ENCODE data around the gene PRKN. TPM values are rescaled to one million over a fixed set of nuclear protein-coding genes. Genes with fewer than 3 reads are reported as not detected.

Gene PRKN
- total RNA-seq, 2 experiments from 2014 or later, result 0.63 TPM; not detected in 1

DNA sequence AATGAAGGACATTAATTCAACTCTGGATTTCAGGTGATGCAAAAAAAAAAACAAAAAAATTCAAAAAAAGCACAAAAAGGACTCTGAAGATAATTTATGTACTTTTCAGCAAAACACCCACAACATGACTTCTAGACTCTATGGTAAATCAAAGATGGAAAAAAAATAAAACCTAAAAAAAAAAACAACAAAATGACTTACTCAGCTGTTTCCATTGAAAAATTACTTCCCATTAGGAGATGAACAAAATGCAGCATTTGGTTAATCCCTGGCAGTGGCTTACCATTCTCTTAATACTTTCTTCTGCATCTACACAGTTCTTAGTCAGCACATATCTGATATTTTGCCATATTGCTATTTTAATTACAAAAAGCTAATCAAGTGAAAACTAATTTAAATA is 572.6 kb downstream of the PRKN start:
- DNase-seq (no peak), ATAC-seq (no peak)
- Mint-ChIP-seq H3K4me1 (ENCODE audit: low read depth) (no peaks in the 10 kb centered on the region), H3K4me3 (no peak overlapping the region), H3K27ac (no peak overlapping the region), H3K36me3 (ENCODE audit: low read depth) (no peaks in the 10 kb centered on the region), H3K27me3 (ENCODE audit: low read depth) (no peaks in the 10 kb centered on the region), H3K9me3 (ENCODE audit: insufficient read depth) (peaks cover 5% of the 10 kb centered on the region)
- ChIA-PET POLR2A (no interaction called here), CTCF (no interaction called here)

DNA sequence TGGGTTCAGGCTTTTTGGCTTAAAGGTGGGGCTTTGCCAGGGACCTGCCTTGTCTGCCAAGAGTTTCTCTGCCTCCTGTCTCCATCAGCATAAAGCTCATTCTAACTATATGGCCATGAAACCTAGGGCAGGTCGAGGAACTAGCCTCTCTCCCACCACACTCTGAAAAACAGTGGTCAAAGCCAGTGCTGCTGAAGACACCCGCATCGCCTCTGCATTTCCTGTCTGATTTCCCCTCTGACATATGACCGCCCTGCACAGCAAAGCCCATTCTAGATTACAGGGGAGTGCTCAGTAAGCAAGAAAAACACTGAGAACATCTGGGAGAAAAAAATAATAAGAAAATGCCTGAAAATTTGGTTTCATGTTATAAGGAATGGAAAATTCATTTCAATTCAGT is 573.6 kb downstream of the PRKN start:
- ChIA-PET CTCF (no interaction called here), POLR2A (no interaction called here)

DNA sequence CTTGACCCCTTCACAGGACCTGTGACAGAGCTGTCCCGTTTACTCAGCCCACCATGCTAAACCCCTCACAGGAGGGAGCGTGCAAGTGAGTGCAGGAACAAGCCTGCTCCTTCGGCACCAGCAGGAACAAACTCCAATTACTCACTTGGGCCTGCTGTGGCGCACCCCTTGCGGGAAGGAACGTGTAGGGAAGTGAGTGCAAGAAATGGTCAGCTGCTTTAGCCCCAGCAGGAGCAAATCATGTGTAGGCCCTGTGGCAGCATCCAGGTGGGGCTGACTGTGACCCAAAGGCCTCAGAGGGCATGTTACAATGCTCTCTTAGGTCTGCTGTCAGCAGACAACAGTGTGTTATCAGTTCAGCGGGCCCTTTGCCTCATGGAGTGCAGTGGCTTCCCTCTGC is 574.4 kb downstream of the PRKN start:
- no peaks in the 10 kb centered on the region for H3K4me1 Mint-ChIP-seq (ENCODE audit: low read depth)
- peaks cover 5% of the 10 kb centered on the region for H3K9me3 Mint-ChIP-seq (ENCODE audit: insufficient read depth)
- no peak overlapping the region for H3K4me3 Mint-ChIP-seq
- H3K27ac Mint-ChIP-seq, result no peak overlapping the region
- no peaks in the 10 kb centered on the region for H3K36me3 Mint-ChIP-seq (ENCODE audit: low read depth)
- ATAC-seq, result no peak
- CTCF ChIA-PET, result no interaction called here
- DNase-seq, result no peak
- no peaks in the 10 kb centered on the region for H3K27me3 Mint-ChIP-seq (ENCODE audit: low read depth)
- POLR2A ChIA-PET, result no interaction called here

More for the DNA sequence above, 573.6 kb downstream of the PRKN start:
- no peak overlapping the region for H3K4me3 Mint-ChIP-seq
- no peak for DNase-seq
- H3K4me1 Mint-ChIP-seq (ENCODE audit: low read depth), result no peaks in the 10 kb centered on the region
- H3K27me3 Mint-ChIP-seq (ENCODE audit: low read depth), result no peaks in the 10 kb centered on the region
- no peak for ATAC-seq
- H3K9me3 Mint-ChIP-seq (ENCODE audit: insufficient read depth), result peaks cover 5% of the 10 kb centered on the region
- H3K27ac Mint-ChIP-seq, result no peak overlapping the region
- H3K36me3 Mint-ChIP-seq (ENCODE audit: low read depth), result no peaks in the 10 kb centered on the region

DNA sequence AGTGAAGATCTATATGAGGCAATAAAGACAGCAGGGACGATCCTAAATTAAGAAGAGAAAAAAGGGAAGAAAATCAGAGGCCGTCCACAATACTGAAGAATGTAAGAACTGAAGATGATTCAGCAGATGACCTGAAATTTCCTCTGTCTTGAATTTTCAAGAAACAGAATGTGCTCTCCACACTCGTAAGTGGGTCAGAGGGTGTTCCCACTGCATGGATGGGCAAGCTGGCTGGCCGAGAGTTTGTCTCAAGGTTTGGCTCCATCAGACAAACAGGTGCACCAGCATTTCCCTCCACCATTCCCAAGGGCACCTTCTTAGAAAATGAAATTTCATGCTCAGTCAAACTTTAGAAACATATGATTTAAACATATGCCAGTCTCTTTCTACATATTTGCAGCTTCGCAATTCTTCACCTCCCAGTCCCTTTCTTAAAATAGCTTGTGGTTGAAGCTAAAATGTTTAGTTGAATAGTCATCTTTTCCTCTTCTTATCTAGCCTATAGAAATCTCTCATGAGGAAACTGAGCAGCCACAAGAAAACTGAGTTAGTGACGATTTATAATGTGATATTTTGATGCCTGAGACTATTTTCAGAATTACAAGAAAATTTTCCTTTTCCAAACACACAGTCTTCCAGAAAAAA is 576.4 kb downstream of the PRKN start:
- ATAC-seq, result no peak

DNA sequence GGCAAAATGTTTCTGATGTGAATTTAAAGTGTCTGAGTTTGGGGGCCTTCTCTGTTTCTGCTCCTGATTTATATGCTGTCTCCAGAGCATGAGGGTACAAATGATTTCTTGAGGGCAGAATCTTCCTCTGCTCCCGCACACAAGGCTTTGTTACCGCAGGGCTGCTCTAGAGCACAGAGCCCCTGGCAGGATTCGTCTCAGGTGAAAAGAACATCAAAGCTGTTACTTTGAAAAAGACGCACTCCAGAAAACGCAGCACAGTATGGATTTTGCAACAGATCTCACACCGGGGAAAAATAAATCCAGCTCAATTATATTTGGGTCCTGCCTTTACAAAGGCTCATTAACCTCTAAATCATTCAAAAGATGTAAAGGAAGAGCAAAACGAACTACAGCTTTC is 577.3 kb downstream of the PRKN start:
- H3K9me3 Mint-ChIP-seq (ENCODE audit: insufficient read depth), result peaks cover 5% of the 10 kb centered on the region
- CTCF ChIA-PET, result no interaction called here

More for the DNA sequence above, 576.4 kb downstream of the PRKN start:
- POLR2A ChIA-PET, result no interaction called here
- Mint-ChIP-seq H3K36me3 (ENCODE audit: low read depth) (no peaks in the 10 kb centered on the region), H3K9me3 (ENCODE audit: insufficient read depth) (peaks cover 5% of the 10 kb centered on the region), H3K27me3 (ENCODE audit: low read depth) (no peaks in the 10 kb centered on the region), H3K4me3 (no peak overlapping the region), H3K4me1 (ENCODE audit: low read depth) (no peaks in the 10 kb centered on the region), H3K27ac (no peak overlapping the region)
- DNase-seq, result no peak
- CTCF ChIA-PET, result no interaction called here

DNA sequence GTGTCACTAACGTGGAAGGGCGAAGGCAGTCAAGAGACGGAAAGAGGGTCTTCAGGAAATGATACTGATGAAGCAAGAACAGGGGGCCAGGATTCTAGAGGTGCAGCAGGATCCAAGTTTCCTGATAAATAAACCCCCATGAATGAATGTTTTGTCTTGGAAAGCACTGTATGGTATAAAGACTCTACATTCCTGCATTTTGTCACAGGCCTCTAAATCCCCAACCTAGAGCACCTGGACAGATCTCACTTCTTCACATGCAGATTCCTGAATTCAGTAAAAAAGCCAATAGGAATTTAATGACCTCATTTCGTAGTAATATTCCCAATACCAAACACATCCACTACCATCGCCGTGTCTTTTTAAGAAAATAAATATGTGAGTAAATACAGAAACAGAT is 577.8 kb downstream of the PRKN start:
- Mint-ChIP-seq H3K9me3 (ENCODE audit: insufficient read depth) (peaks cover 5% of the 10 kb centered on the region), H3K27ac (no peak overlapping the region), H3K36me3 (ENCODE audit: low read depth) (no peaks in the 10 kb centered on the region), H3K27me3 (ENCODE audit: low read depth) (no peaks in the 10 kb centered on the region), H3K4me3 (no peak overlapping the region), H3K4me1 (ENCODE audit: low read depth) (no peaks in the 10 kb centered on the region)
- CTCF ChIA-PET, result no interaction called here
- POLR2A ChIA-PET, result no interaction called here
- DNase-seq (no peak), ATAC-seq (no peak)

More for the DNA sequence above, 577.3 kb downstream of the PRKN start:
- H3K27ac Mint-ChIP-seq, result no peak overlapping the region
- no peaks in the 10 kb centered on the region for H3K36me3 Mint-ChIP-seq (ENCODE audit: low read depth)
- DNase-seq, result no peak
- POLR2A ChIA-PET, result no interaction called here
- ATAC-seq, result no peak
- H3K4me3 Mint-ChIP-seq, result no peak overlapping the region
- no peaks in the 10 kb centered on the region for H3K27me3 Mint-ChIP-seq (ENCODE audit: low read depth)
- H3K4me1 Mint-ChIP-seq (ENCODE audit: low read depth), result no peaks in the 10 kb centered on the region

DNA sequence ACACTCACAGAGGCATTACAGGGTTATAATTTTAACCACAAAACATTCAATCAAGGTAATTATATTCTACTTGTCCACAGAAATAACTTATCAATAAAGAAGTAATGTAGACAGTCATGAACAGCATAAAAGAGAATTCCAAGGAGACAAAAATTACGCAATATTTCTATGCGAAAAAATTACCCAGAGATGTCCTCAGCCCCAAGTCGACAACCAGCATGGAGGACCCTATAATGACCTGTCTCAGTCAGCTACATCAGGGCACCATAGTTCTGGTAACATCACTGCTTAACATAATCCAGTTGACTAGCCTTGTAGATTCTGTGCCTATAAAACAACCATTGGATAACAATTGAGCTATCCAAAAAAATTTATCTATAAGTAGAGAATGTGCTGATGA is 579.8 kb downstream of the PRKN start:
- CTCF ChIA-PET, result no interaction called here
- H3K36me3 Mint-ChIP-seq (ENCODE audit: low read depth), result no peaks in the 10 kb centered on the region
- H3K4me3 Mint-ChIP-seq, result no peak overlapping the region
- no peaks in the 10 kb centered on the region for H3K27me3 Mint-ChIP-seq (ENCODE audit: low read depth)
- no peaks in the 10 kb centered on the region for H3K4me1 Mint-ChIP-seq (ENCODE audit: low read depth)
- ATAC-seq (no peak), DNase-seq (no peak)
- peaks cover 9% of the 10 kb centered on the region for H3K9me3 Mint-ChIP-seq (ENCODE audit: insufficient read depth)
- no peak overlapping the region for H3K27ac Mint-ChIP-seq
- POLR2A ChIA-PET, result no interaction called here

DNA sequence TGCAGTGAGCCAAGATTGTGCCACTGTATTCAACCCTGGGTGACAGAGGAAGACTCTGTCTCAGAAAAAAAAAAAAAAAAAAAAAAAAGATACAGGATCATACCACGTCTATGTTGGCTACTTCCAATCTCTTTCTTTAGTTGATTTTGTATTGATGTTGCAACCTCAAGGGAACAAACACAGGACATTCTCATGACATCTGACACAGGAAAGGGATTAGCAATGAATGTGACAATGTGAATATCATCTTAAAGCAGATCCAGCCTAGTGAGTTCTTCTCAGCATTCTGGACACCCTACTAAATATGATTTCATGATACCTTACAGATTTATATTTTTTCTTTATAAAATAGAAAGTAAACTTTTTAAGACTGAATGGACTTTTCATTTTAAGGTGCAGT is 580.3 kb downstream of the PRKN start:
- ATAC-seq (no peak), DNase-seq (no peak)
- Mint-ChIP-seq H3K4me1 (ENCODE audit: low read depth) (no peaks in the 10 kb centered on the region), H3K27me3 (ENCODE audit: low read depth) (no peaks in the 10 kb centered on the region), H3K9me3 (ENCODE audit: insufficient read depth) (peaks cover 9% of the 10 kb centered on the region), H3K27ac (no peak overlapping the region), H3K36me3 (ENCODE audit: low read depth) (no peaks in the 10 kb centered on the region), H3K4me3 (no peak overlapping the region)
- CTCF ChIA-PET, result no interaction called here
- POLR2A ChIA-PET, result no interaction called here

DNA sequence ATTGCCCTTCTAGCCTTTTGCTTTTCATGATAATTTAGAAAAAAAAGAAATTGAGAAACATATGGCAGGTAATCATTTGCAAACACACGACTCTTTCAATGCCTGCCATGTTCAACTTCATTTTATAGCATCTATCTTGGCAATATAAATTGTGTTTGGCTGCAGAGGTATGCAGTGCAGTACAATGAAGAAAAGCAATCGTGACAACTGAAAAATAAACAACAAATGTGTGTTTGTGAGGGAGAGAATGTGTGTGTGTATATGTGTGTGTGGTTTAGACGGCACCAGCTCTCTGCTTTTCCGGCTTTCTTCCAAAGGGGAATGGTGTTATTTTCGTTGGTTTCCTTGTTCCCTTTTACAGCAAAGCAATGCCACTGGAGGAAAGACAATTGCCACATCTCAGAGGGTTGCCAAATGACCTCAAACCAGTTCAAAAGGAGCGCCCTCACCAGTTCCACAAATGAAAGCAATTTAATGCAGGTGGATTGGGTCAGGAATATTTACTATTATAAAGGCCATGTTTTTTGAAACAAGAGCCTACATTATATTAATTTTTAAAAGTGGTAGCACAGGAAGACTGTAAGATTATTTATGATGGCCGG is 587.2 kb downstream of the PRKN start:
- H3K36me3 Mint-ChIP-seq (ENCODE audit: low read depth), result no peaks in the 10 kb centered on the region
- ChIA-PET POLR2A (no interaction called here), CTCF (no interaction called here)
- H3K27me3 Mint-ChIP-seq (ENCODE audit: low read depth), result no peaks in the 10 kb centered on the region
- DNase-seq (no peak), ATAC-seq (no peak)
- no peak overlapping the region for H3K4me3 Mint-ChIP-seq
- H3K9me3 Mint-ChIP-seq (ENCODE audit: insufficient read depth), result peaks cover 11% of the 10 kb centered on the region
- no peaks in the 10 kb centered on the region for H3K4me1 Mint-ChIP-seq (ENCODE audit: low read depth)
- no peak overlapping the region for H3K27ac Mint-ChIP-seq

DNA sequence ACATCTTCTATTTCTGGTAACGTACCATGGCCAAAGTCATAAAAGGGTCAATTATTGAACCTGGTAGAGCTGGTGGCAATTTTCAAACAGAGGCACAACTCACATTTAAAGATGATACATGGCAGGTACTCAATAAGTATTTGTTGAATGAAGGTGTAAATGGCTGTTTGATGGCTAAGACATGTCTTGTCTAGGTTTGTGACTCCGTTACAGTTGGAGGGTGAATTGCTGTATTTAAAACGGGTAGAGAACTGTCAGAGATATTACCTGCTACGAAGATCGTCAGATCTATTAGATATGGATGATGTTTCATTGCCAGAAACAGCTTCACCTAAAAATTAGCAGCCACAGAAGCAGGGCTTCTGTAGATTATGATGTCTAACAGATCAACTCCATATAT is 601.9 kb downstream of the PRKN start:
- H3K27ac Mint-ChIP-seq, result no peak overlapping the region
- H3K4me1 Mint-ChIP-seq (ENCODE audit: low read depth), result no peaks in the 10 kb centered on the region
- no peaks in the 10 kb centered on the region for H3K27me3 Mint-ChIP-seq (ENCODE audit: low read depth)
- H3K4me3 Mint-ChIP-seq, result no peak overlapping the region
- no peaks in the 10 kb centered on the region for H3K36me3 Mint-ChIP-seq (ENCODE audit: low read depth)
- no peaks in the 10 kb centered on the region for H3K9me3 Mint-ChIP-seq (ENCODE audit: insufficient read depth)
- DNase-seq (no peak), ATAC-seq (no peak)
- CTCF ChIA-PET, result no interaction called here
- POLR2A ChIA-PET, result no interaction called here

DNA sequence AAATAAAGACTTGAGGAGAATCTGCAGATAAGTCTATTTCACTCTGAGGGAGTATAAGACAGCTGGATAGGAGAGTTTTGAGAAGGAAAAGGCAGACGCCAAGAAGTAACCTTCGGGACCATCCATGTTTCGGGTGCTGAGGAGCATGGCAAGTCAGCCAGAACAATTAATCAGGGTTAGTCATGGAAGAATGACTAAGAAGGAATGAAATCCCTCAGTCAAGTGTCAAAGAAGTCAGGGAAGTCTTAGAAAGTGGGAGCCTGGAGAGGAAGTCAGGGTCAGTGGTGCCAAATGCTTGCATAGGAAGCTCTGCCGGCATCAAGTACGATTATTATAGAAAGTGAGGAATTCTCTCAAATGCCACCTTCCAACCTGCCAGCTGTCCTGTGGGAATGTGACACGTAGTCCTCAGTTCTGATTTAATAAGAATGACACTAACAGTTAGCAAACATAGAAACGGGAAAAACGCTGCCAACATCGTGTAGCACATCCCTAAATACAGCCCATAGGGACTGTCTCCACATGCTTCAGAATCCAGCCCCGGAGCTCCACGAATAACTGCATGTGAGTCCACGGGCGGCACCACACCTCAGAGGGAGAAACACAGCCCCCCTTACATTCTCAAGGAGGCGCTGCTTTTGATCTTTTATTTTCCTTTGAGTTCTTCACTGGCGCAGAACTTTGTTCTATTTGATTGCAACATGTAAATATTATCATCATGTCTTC is 602.7 kb downstream of the PRKN start:
- POLR2A ChIA-PET, result no interaction called here

DNA sequence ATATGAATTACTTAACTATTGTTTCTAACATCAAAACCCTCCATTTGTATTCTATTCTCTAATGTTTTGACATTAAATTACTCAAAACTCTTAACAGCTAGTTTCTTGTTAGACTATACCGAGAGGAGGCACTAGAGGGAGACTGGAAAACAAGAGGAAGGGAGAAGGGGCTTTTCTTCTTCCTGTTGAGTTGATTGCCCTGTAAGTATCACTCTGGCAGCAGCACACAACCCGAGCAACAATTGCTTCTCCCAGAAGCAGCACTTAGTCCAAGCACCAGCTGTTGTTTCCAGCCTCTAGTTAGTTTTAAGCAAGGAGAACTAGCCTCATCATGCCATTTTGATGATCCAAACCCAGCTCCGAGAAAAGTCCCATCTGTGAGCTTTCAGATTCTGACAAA is 603.8 kb downstream of the PRKN start:
- Mint-ChIP-seq H3K27ac (no peak overlapping the region), H3K4me1 (ENCODE audit: low read depth) (no peaks in the 10 kb centered on the region)
- CTCF ChIA-PET, result no interaction called here

More for the DNA sequence above, 602.7 kb downstream of the PRKN start:
- H3K4me1 Mint-ChIP-seq (ENCODE audit: low read depth), result no peaks in the 10 kb centered on the region
- no peaks in the 10 kb centered on the region for H3K36me3 Mint-ChIP-seq (ENCODE audit: low read depth)
- DNase-seq, result no peak
- ATAC-seq, result no peak
- no peaks in the 10 kb centered on the region for H3K9me3 Mint-ChIP-seq (ENCODE audit: insufficient read depth)
- H3K4me3 Mint-ChIP-seq, result no peak overlapping the region
- no peak overlapping the region for H3K27ac Mint-ChIP-seq
- CTCF ChIA-PET, result no interaction called here
- H3K27me3 Mint-ChIP-seq (ENCODE audit: low read depth), result no peaks in the 10 kb centered on the region

More for the DNA sequence above, 603.8 kb downstream of the PRKN start:
- ATAC-seq, result no peak
- POLR2A ChIA-PET, result no interaction called here
- H3K9me3 Mint-ChIP-seq (ENCODE audit: insufficient read depth), result no peaks in the 10 kb centered on the region
- no peaks in the 10 kb centered on the region for H3K36me3 Mint-ChIP-seq (ENCODE audit: low read depth)
- no peak overlapping the region for H3K4me3 Mint-ChIP-seq
- no peaks in the 10 kb centered on the region for H3K27me3 Mint-ChIP-seq (ENCODE audit: low read depth)
- DNase-seq, result no peak

Measured in activated CD8-positive, alpha-beta T cell treated with anti-CD3 and anti-CD28 coated beads, Interleukin-2, amount 10 ng/mL, durations not matched to agents 7 days and 5 days (primary cell).